Kasumi-1 (cell line): ENCODE results near the gene CUL2.
"Not testable (repeated sequence)": the region's sequence is repeated elsewhere in the genome, so short reads cannot be mapped to it uniquely, and the experiment has no call there.

ENCODE experiments used
- DNase-seq, 2 experiments: peaks; one replicate each; lab custom pipeline; 2025; lab: John Stamatoyannopoulos, UW

The CUL2 gene

GRCh38 chr10:35090162-35090954 is at the start of gene CUL2:
Gene CUL2 (minus strand): TSS chr10:35090341. CDS start chr10:35071317, 19,024 bp downstream.
- DNase-seq: peak; percentile 98

GRCh38 chr10:35136263-35136815 is 46.2 kb upstream of the CUL2 start:
- peak; percentile 65 to 70 for DNase-seq

- peak in 1 of 2 experiments; percentile 52 for DNase-seq
These were observed 45.7 kb upstream of the CUL2 start for GRCh38 chr10:35135861-35136260.

- no peak for DNase-seq
These were observed 43.4 kb upstream of the CUL2 start for GRCh38 chr10:35133586-35133985.

GRCh38 chr10:35132727-35133126 is 42.6 kb upstream of the CUL2 start:
- DNase-seq: no peak

- DNase-seq: no peak
These were observed 40.5 kb upstream of the CUL2 start for GRCh38 chr10:35130663-35131062.

- no peak for DNase-seq
These were observed 39.1 kb upstream of the CUL2 start for GRCh38 chr10:35129185-35129674.

- peak; percentile 59 to 63 for DNase-seq
These were observed 37.2 kb upstream of the CUL2 start for GRCh38 chr10:35127289-35127891.

- DNase-seq: peak; percentile 99
These were observed 36.6 kb upstream of the CUL2 start, which contains the start of gene CREM for GRCh38 chr10:35126530-35127288. Gene CREM (plus strand): TSS chr10:35126846. CDS start chr10:35137836, 10,990 bp downstream.

- DNase-seq: no peak
These were observed 36.0 kb upstream of the CUL2 start for GRCh38 chr10:35126062-35126529.

- no peak for DNase-seq
These were observed 34.4 kb upstream of the CUL2 start for GRCh38 chr10:35124540-35124939.

GRCh38 chr10:35119378-35119777 is 29.2 kb upstream of the CUL2 start:
- DNase-seq: no peak

- no peak for DNase-seq
These were observed 22.4 kb upstream of the CUL2 start for GRCh38 chr10:35112571-35112970.

GRCh38 chr10:35103882-35104281 is 13.7 kb upstream of the CUL2 start:
- DNase-seq: no peak

- no peak for DNase-seq
These were observed 7.4 kb upstream of the CUL2 start for GRCh38 chr10:35097510-35097909.

GRCh38 chr10:35096312-35096711 is 6.2 kb upstream of the CUL2 start:
- no peak for DNase-seq

GRCh38 chr10:35092851-35093250 is 2.7 kb upstream of the CUL2 start:
- no peak for DNase-seq

- no peak for DNase-seq
These were observed 2.1 kb upstream of the CUL2 start for GRCh38 chr10:35091994-35092790.

GRCh38 chr10:35089611-35090161 is 455 bp downstream of the CUL2 start:
- peak; percentile 35 to 46 for DNase-seq

- no peak for DNase-seq
These were observed 6.9 kb downstream of the CUL2 start for GRCh38 chr10:35083242-35083641.

- DNase-seq: not testable (repeated sequence)
These were observed 9.9 kb downstream of the CUL2 start for GRCh38 chr10:35080261-35080660.
